Cerebellar nuclear complex (tissue), 1 donor: Measurements from ENCODE around the gene C19orf25.

ENCODE experiments used
- DNase-seq, 2 experiments: peaks; one replicate each; lab custom pipeline; 2025; lab: John Stamatoyannopoulos, UW

Gene C19orf25

GRCh38 chr19:1496714-1497577 lies 17.9 kb upstream of the C19orf25 start:
- DNase-seq = no peak

GRCh38 chr19:1495799-1496713 lies 17.0 kb upstream of the C19orf25 start:
- no peak for DNase-seq

GRCh38 chr19:1495051-1495798 lies 16.2 kb upstream of the C19orf25 start:
- DNase-seq = no peak

- DNase-seq = no peak
Measured at GRCh38 chr19:1494115-1494815, 15.2 kb upstream of the C19orf25 start.

GRCh38 chr19:1492474-1493006 lies 13.5 kb upstream of the C19orf25 start:
- no peak for DNase-seq

GRCh38 chr19:1491849-1492170 lies 12.8 kb upstream of the C19orf25 start:
- DNase-seq = no peak

GRCh38 chr19:1491114-1491848 lies 12.3 kb upstream of the C19orf25 start, which contains the start of gene REEP6:
TSS of gene REEP6 (plus strand) at chr19:1491181. CDS start at chr19:1491270, 89 bp downstream.
- no peak for DNase-seq

- peak; percentile 96 to 99 for DNase-seq
Measured at GRCh38 chr19:1490311-1491113, 11.5 kb upstream of the C19orf25 start, which contains the start of gene PCSK4. TSS of gene PCSK4 (minus strand) at chr19:1490350. CDS start at chr19:1490346, 4 bp downstream.

GRCh38 chr19:1489463-1490310 lies 10.7 kb upstream of the C19orf25 start:
- no peak for DNase-seq

GRCh38 chr19:1488282-1488601 lies 9.2 kb upstream of the C19orf25 start:
- no peak for DNase-seq

- no peak for DNase-seq
Measured at GRCh38 chr19:1487576-1488281, 8.7 kb upstream of the C19orf25 start.

GRCh38 chr19:1486720-1487575 lies 7.9 kb upstream of the C19orf25 start:
- no peak for DNase-seq

GRCh38 chr19:1483979-1484428 lies 5.0 kb upstream of the C19orf25 start:
- no peak for DNase-seq

GRCh38 chr19:1483131-1483978 lies 4.3 kb upstream of the C19orf25 start:
- DNase-seq = no peak

- DNase-seq = no peak
Measured at GRCh38 chr19:1482361-1483130, 3.5 kb upstream of the C19orf25 start.
